Skin epidermis (tissue), 12 donors: ENCODE measurements around the gene TMEM145.

Experiments used
- H3K27ac ChIP-seq, 21 experiments: fragments of 200-600 bp; sonication (generic) in 11 of 21; one replicate each; pipeline ENCODE4 v1.5.0; 2020; ENCODE audit warnings: mild to moderate bottlenecking in 3 of 21, inconsistent platforms in 2 of 21, moderate library complexity in 2 of 21
- H3K4me3 ChIP-seq, 7 experiments: fragments of 200-600 bp; sonication (generic) in 2 of 7; one replicate each; pipeline ENCODE4 v1.5.0; 2020; ENCODE audit warnings: inconsistent platforms in 2 of 7, mild to moderate bottlenecking in 2 of 7, moderate library complexity in 1 of 7

Gene TMEM145

GRCh38 chr19:42286349-42287016 is 26.6 kb upstream of the TMEM145 start:
- H3K4me3 ChIP-seq, result peak overlapping the region in 1 of 7 experiments; percentile 62
- H3K27ac ChIP-seq, result peak overlapping the region in 17 of 21 experiments; percentile 28 to 89 (median 75)

- Histone ChIP-seq H3K4me3 (no peak overlapping the region), H3K27ac (peak overlapping the region in 10 of 21 experiments; percentile 13 to 89 (median 77))
These were observed 25.9 kb upstream of the TMEM145 start for GRCh38 chr19:42287017-42287826.

GRCh38 chr19:42287827-42288107 is 25.3 kb upstream of the TMEM145 start:
- no peak overlapping the region for H3K4me3 ChIP-seq

GRCh38 chr19:42288387-42288786 is 24.7 kb upstream of the TMEM145 start:
- H3K4me3 ChIP-seq, result no peak overlapping the region
- H3K27ac ChIP-seq, result no peak overlapping the region

More at GRCh38 chr19:42287827-42288107, 25.3 kb upstream of the TMEM145 start:
- peak overlapping the region in 1 of 21 experiments; percentile 34 for H3K27ac ChIP-seq

- Histone ChIP-seq H3K4me3 (no peak overlapping the region), H3K27ac (no peak overlapping the region)
These were observed 24.1 kb upstream of the TMEM145 start for GRCh38 chr19:42288881-42289555.

GRCh38 chr19:42289556-42290041 is 23.5 kb upstream of the TMEM145 start:
- Histone ChIP-seq H3K27ac (no peak overlapping the region), H3K4me3 (no peak overlapping the region)

- Histone ChIP-seq H3K27ac (peak overlapping the region in 1 of 21 experiments; percentile 15), H3K4me3 (no peak overlapping the region)
These were observed 23.0 kb upstream of the TMEM145 start for GRCh38 chr19:42290136-42290522.

- Histone ChIP-seq H3K27ac (peak overlapping the region in 1 of 21 experiments; percentile 15), H3K4me3 (no peak overlapping the region)
These were observed 22.3 kb upstream of the TMEM145 start for GRCh38 chr19:42290523-42291434.

- no peak overlapping the region for H3K4me3 ChIP-seq
- no peak overlapping the region for H3K27ac ChIP-seq
These were observed 21.7 kb upstream of the TMEM145 start for GRCh38 chr19:42291435-42291810.

GRCh38 chr19:42292042-42292960 is 20.8 kb upstream of the TMEM145 start:
- no peak overlapping the region for H3K27ac ChIP-seq
- no peak overlapping the region for H3K4me3 ChIP-seq

GRCh38 chr19:42292963-42293362 is 20.1 kb upstream of the TMEM145 start:
- H3K27ac ChIP-seq, result no peak overlapping the region
- no peak overlapping the region for H3K4me3 ChIP-seq

GRCh38 chr19:42293540-42293939 is 19.6 kb upstream of the TMEM145 start:
- Histone ChIP-seq H3K27ac (no peak overlapping the region), H3K4me3 (no peak overlapping the region)

GRCh38 chr19:42293948-42294347 is 19.2 kb upstream of the TMEM145 start:
- Histone ChIP-seq H3K4me3 (no peak overlapping the region), H3K27ac (no peak overlapping the region)

- Histone ChIP-seq H3K27ac (peak overlapping the region in 1 of 21 experiments; percentile 37), H3K4me3 (no peak overlapping the region)
These were observed 18.5 kb upstream of the TMEM145 start for GRCh38 chr19:42294471-42295137.

GRCh38 chr19:42295342-42295741 is 17.8 kb upstream of the TMEM145 start:
- peak overlapping the region in 2 of 21 experiments; percentile 2 to 14 for H3K27ac ChIP-seq
- no peak overlapping the region for H3K4me3 ChIP-seq

GRCh38 chr19:42295831-42296525 is 17.1 kb upstream of the TMEM145 start:
- Histone ChIP-seq H3K4me3 (no peak overlapping the region), H3K27ac (peak overlapping the region in 3 of 21 experiments; percentile 2 to 14 (median 2))

- Histone ChIP-seq H3K27ac (no peak overlapping the region), H3K4me3 (no peak overlapping the region)
These were observed 16.1 kb upstream of the TMEM145 start for GRCh38 chr19:42297039-42297438.
